Measurements from ENCODE around the gene KMO.

The KMO gene

DNA sequence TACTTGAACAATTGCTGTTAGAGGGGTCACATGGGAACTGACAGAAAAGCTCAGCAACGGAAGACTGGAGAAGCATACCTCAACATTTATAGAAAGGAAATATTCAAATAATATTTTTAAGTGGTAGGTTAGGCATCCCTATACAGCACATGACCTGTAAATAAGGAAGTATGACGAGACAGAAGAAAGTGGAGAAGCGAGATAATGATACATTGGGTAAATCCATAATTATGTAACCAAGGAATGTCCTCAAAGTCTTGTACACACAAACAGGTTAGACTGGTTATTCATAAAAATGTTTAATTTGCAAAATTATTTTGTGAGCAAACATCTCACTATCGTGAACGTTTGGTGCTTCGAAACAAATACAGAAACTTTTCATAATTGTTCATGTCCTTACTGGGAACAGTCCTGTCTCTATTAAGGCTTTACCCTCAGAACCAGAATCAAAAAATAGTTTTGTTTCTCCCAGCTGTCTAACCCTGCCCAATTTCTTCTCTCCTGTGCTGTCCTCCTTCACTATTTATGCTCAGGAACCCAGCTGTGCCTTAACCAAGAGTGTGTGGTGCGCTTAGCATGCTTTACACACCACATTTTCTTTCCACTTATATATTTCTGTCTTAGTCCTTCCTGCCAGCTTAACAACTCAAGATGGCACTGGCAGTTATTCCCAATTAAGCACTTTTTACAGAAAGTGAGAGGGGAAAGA lies 10.2 kb downstream of the KMO start:
- DNase-seq, result no peak

- DNase-seq, result no peak
Measured at GRCh38 chr1:241548008-241548407, 15.8 kb downstream of the KMO start.

DNA sequence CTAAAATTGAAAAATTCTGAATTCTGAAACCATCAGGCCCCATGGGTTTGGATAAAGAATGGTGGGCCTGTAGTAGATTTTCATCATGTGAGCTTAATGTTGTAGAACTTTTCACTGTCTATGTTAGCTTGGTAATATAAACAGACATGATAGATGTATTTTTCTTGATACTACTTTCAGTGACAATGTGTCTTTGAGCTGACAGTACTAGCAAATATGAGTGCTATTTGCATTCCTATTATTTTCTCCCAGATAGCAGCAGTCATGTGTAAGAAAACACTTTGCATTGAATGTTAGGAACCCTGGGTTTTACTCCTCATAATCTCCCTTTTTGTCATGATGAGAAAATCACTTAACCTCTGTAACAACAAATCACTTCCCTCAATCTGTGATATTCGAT lies 18.1 kb downstream of the KMO start:
- DNase-seq, result no peak

DNA sequence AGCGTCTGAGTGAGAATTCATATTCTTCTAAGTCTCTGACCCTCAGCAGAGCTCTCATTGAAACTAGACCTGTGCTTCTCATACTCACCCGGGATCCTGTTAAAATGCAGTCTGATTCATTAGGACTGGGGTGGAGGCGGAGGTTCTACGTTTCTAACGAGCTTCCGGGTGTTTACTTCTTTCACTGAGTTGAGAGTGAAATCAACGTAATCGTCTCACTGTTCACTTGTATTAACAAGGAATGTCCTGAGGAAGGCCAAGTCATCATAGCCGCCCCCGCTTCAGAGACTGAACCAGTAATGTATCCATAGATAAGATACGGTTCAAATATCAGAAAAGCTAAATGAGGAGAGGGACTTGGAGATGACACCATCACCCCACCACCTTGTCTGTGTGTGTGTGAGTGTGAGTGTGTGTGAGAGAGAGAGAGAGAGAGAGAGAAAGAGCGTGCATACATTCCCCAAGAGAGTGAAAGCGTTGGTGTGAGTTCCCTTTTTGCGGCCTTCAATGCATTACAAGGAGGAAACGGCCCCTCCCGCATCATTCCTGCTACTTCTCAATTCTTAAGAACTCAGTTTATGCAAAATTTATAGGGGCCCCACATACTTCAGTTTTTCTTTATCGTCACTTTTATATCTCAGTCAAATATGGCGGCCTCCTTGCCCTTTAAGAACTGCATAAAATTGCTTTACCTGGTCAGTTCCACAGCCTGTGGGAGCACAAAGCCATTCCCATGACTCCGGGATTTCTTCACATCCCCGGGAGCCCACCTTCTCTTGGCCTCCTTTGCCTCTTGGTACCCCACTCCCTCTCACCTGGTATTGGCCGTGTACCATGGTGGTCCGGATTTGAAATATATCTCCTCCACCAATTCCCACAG lies 19.8 kb downstream of the KMO start:
- DNase-seq, result no peak

DNA sequence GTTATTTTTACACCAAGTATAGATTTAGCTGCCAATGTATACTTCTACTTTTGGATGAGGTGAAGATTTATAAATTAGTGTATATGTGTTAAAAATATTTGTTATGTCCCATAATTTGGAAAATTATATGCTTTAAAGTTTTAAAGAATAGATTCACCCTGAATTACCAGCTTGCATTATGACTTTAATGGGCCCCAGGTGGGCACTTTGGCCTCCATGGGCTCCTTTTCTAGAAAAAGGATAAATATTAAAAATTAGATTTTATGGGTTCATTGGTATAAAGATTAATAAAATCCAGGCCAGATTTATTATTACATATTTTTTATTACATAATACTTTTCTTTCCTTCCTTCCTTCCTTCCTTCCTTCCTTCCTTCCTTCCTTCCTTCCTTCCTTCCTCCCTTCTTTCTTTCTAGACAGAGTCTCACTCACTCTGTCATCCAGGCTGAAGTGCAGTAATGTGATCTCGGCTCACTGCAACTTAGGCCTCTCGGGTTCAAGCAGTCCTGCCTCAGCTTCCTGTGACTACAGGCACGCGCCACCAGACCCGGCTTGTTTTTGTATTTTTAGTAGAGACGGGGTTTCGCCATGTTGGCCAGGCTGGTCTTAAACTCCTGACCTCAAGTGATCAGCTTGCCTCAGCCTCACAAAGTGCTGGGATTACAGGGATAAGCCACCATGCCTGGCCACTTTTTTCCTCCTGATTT lies 21.9 kb downstream of the KMO start:
- DNase-seq, result no peak

- DNase-seq, result no peak
Measured at GRCh38 chr1:241555526-241555925, 23.3 kb downstream of the KMO start.

- no peak for DNase-seq
Measured at GRCh38 chr1:241557031-241557430, 24.9 kb downstream of the KMO start.

- no peak for DNase-seq
Measured at GRCh38 chr1:241557551-241558193, 25.5 kb downstream of the KMO start.

GRCh38 chr1:241560146-241560848 lies 28.1 kb downstream of the KMO start:
- DNase-seq, result no peak

DNA sequence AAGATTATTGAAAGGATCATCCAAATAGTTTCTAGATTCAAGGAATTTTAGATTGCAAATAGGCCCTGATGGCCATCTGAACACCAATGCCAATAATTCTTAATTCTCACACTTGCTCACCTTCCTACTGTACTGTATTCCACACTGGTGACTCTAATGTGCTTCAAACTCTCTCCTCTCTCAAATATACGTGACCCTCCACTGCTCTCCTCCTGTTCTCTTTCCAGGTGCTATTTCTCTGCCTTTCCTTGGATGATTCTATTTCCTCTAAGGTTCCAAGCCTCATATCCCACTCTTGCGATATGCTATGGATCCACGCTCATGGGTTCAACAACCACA lies 28.6 kb downstream of the KMO start:
- no peak for DNase-seq

DNA sequence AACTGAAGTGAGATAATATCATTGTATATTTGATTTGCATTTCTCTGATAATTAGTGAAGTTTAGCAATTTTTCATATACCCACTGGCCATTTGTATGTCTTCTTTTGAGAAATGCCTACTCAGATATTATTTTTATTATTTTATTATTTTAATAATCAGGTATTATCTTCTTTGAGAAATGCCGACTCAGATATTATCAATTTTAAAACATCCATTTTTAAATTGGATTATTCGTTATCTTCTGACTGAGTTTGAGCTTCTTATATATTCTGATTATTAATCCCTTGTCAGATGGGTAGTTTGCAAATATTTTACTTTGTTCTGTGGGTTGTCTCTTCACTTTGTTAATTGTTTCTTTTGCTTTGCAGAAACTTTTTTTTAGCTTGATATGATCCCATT lies 37.7 kb downstream of the KMO start:
- DNase-seq, result no peak

DNA sequence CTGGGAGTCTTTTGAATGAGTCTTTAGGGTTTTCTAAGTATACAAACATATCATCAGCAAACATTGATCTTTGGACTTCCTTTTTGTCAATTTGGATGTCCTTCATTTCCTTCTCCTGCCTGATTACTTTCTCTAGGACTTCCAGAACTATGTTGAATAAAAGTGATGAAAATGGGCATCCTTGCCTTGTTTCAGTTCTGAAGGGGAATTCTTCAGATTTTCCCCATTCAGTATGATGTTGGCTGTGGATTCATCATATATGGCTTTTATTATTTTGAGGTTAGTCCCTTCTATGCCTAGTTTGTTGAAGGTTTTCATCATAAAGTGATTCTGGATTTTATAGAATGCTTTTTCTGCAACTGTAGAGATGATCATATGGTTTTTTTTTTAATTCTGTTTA lies 42.0 kb downstream of the KMO start:
- no peak for DNase-seq

- no peak for DNase-seq
Measured at GRCh38 chr1:241579434-241579833, 47.3 kb downstream of the KMO start.

- no peak for DNase-seq
Measured at GRCh38 chr1:241582921-241583321, 50.7 kb downstream of the KMO start.

- no peak for DNase-seq
Measured at GRCh38 chr1:241586905-241587512, 54.8 kb downstream of the KMO start.

GRCh38 chr1:241589521-241589920 lies 57.3 kb downstream of the KMO start:
- DNase-seq, result no peak

DNA sequence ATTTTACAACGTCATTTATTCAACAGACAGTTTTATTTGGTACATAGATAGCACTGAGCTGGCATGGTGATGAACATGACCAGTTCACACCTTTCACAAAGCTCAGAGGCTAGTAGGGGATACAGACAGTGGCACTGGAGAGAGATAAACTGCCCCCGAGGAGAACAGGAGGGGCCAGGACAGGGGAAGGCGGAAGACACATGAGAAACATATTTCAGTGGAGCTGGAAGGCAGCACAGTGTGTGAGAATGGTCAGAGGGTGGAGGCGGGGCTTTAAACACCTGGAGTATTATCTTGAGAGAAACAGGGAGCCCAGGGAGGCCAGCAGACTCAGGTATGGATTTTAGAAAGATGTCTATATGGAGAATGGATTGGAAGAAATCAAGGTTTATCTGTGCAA lies 58.5 kb downstream of the KMO start:
- no peak for DNase-seq

GRCh38 chr1:241591317-241591716 lies 59.1 kb downstream of the KMO start:
- DNase-seq, result no peak

DNA sequence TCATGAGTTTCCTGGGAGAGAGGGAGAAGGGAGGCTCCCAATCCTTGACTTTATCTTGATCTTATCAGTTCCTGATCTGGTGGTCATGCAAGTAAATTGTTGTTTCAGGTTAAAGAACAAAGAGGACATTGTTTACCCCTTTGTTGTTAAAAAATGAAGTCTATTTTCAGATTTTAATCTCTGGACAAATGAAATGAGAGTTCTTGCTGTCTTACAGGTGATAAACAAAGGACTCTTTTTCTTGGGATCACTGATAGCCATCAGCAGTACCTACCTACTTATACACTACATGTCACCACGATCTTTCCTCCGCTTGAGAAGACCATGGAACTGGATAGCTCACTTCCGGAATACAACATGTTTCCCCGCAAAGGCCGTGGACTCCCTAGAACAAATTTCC lies 59.6 kb downstream of the KMO start:
- no peak for DNase-seq

DNA sequence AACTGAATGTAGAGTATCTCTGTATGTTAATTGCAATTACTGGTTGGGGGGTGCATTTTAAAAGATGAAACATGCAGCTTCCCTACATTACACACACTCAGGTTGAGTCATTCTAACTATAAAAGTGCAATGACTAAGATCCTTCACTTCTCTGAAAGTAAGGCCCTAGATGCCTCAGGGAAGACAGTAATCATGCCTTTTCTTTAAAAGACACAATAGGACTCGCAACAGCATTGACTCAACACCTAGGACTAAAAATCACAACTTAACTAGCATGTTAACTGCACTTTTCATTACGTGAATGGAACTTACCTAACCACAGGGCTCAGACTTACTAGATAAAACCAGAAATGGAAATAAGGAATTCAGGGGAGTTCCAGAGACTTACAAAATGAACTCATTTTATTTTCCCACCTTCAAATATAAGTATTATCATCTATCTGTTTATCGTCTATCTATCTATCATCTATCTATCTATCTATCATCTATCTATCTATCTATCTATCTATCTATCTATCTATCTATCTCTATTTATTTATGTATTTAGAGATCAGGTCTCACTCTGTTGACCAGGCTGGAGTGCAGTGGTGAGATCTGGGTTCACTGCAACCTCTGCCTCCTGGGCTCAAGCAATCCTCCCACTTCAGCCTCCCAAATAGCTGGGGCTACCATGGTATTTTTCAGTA lies 60.2 kb downstream of the KMO start:
- DNase-seq, result no peak

- no peak for DNase-seq
Measured at GRCh38 chr1:241593186-241593585, 61.0 kb downstream of the KMO start.

DNA sequence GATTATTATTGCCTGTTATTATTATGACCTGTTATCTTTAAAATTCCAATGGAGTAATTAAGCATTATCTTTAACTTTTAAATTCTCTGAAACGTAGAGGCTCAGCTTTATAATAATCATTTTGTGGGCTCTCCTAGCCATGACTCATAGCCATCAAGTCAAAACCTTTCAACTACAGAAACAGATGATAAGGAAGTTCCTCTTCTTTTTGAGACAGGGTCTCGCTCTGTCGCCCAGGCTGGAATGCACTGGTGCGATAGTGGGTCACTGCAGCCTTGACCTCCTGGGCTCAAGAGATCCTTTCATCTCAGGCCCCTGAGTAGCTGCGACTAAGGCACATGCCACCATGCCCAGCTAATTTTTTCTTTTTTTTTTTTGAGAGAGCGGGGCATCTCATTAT lies 64.5 kb downstream of the KMO start:
- DNase-seq, result no peak

Measured in NCI-H2171 treated with DMSO at 0.1 percent for 48 hours (cell line).